ENCODE results near the gene WFIKKN2. TPM values are rescaled to one million over a fixed set of nuclear protein-coding genes. Genes with fewer than 3 reads are reported as not detected.

Gene WFIKKN2
- total RNA-seq, 1 experiment from 2014 or later = not detected

DNA sequence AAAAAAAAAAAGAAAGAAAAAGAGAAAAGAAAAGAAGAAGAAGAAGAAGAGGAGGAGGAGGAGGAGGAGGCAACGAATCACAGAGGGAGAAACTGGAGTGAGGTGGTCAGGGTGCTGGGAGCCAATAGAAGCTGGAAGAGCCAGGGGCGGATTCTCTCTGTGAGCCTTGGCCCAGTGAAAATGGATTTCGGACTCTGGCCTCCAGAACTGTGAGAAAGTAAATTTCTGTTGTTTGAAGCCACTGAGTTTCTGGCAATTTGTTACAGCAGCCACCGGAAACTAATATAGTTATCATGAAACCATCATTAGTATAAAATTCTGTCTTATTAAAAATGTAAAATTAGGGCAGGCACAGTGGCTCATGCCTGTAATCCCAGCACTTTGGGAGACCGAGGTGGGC is 27.7 kb upstream of the WFIKKN2 start:
- TF ChIP-seq EZH2 (IDR thresholded peaks at IDR 0.05; ENCODE audit: low read length, unreplicated experiment) (no peak), EZH2phosphoT487 (IDR thresholded peaks at IDR 0.05; ENCODE audit: borderline replicate concordance, low read length) (no peak)
- TF ChIP-seq, protein P1, sequence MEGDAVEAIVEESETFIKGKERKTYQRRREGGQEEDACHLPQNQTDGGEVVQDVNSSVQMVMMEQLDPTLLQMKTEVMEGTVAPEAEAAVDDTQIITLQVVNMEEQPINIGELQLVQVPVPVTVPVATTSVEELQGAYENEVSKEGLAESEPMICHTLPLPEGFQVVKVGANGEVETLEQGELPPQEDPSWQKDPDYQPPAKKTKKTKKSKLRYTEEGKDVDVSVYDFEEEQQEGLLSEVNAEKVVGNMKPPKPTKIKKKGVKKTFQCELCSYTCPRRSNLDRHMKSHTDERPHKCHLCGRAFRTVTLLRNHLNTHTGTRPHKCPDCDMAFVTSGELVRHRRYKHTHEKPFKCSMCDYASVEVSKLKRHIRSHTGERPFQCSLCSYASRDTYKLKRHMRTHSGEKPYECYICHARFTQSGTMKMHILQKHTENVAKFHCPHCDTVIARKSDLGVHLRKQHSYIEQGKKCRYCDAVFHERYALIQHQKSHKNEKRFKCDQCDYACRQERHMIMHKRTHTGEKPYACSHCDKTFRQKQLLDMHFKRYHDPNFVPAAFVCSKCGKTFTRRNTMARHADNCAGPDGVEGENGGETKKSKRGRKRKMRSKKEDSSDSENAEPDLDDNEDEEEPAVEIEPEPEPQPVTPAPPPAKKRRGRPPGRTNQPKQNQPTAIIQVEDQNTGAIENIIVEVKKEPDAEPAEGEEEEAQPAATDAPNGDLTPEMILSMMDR (conservative IDR thresholded peaks at IDR 0.05; ENCODE audit: low read depth, low read length) = no peak
- H3F3A ChIP-seq (ENCODE audit: low read length, unreplicated experiment) = no peaks in the 10 kb centered on the region
- H4K20me1 ChIP-seq (ENCODE audit: low read length) = no peaks in the 10 kb centered on the region
- no peaks in the 10 kb centered on the region for H3K4me1 ChIP-seq (ENCODE audit: insufficient read depth, low read length)
- POLR2A ChIA-PET (ENCODE audit: unreplicated experiment) = no interaction called here
- H3K27ac ChIP-seq (ENCODE audit: low read length) = no peak overlapping the region
- no peak overlapping the region for H3K9ac ChIP-seq (ENCODE audit: low read length)
- H3K9me3 ChIP-seq (ENCODE audit: low read length) = no peaks in the 10 kb centered on the region
- no peak overlapping the region for H3K4me2 ChIP-seq (ENCODE audit: low read length)
- H2AFZ ChIP-seq (ENCODE audit: low read length) = no peak overlapping the region
- DNase-seq (no peak), ATAC-seq (no peak)
- no peaks in the 10 kb centered on the region for H3K9me2 ChIP-seq (replicated peaks; ENCODE audit: low read length)
- CTCF ChIA-PET = no interaction called here
- BruUV-seq (replicated peaks) = no TSS peak
- H3K36me3 ChIP-seq (ENCODE audit: low read depth, low read length) = no peaks in the 10 kb centered on the region
- no peaks in the 10 kb centered on the region for H3K79me2 ChIP-seq (ENCODE audit: low read length)
- no peaks in the 10 kb centered on the region for H3K27me3 ChIP-seq (ENCODE audit: low read length)
- intact Hi-C loops (cut with micrococcal nuclease) = no loop called here
- no peak overlapping the region for H3K4me3 ChIP-seq (ENCODE audit: low read length)

DNA sequence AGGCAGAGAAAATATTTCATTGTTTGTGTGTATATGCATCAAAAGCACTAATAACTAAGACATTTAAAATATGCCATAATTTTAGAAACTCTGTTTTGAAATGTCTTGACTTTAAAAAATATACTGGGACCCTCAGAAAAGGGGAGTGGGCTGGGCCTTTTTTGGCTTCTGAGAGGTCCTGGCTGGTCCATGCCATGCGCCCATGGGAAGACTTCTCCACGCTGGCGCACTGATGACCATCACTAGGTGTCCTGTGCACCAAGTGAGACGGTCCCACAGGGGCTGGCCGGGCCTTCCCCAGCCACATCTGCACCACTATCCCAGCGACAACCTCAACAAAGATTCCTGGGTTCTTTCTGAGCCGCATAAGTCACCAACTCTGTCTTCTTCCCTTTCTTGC is 27.0 kb upstream of the WFIKKN2 start:
- Histone ChIP-seq H3K4me1 (ENCODE audit: insufficient read depth, low read length) (no peaks in the 10 kb centered on the region), H3F3A (ENCODE audit: low read length, unreplicated experiment) (no peaks in the 10 kb centered on the region), H3K27ac (ENCODE audit: low read length) (no peak overlapping the region), H3K9ac (ENCODE audit: low read length) (no peak overlapping the region), H3K9me3 (ENCODE audit: low read length) (no peaks in the 10 kb centered on the region), H3K36me3 (ENCODE audit: low read depth, low read length) (no peaks in the 10 kb centered on the region), H4K20me1 (ENCODE audit: low read length) (no peaks in the 10 kb centered on the region), H3K4me2 (ENCODE audit: low read length) (no peak overlapping the region), H2AFZ (ENCODE audit: low read length) (no peak overlapping the region), H3K4me3 (ENCODE audit: low read length) (no peak overlapping the region), H3K27me3 (ENCODE audit: low read length) (no peaks in the 10 kb centered on the region), H3K79me2 (ENCODE audit: low read length) (no peaks in the 10 kb centered on the region), H3K9me2 (replicated peaks; ENCODE audit: low read length) (no peaks in the 10 kb centered on the region)
- ChIA-PET CTCF (no interaction called here), POLR2A (ENCODE audit: unreplicated experiment) (no interaction called here)
- TF ChIP-seq, protein P1 (conservative IDR thresholded peaks at IDR 0.05; ENCODE audit: low read depth, low read length) = no peak
- TF ChIP-seq EZH2phosphoT487 (IDR thresholded peaks at IDR 0.05; ENCODE audit: borderline replicate concordance, low read length) = no peak
- no peak for TF ChIP-seq EZH2 (IDR thresholded peaks at IDR 0.05; ENCODE audit: low read length, unreplicated experiment)
- BruUV-seq (replicated peaks) = no TSS peak
- intact Hi-C loops (cut with micrococcal nuclease) = no loop called here
- DNase-seq (no peak), ATAC-seq (no peak)

DNA sequence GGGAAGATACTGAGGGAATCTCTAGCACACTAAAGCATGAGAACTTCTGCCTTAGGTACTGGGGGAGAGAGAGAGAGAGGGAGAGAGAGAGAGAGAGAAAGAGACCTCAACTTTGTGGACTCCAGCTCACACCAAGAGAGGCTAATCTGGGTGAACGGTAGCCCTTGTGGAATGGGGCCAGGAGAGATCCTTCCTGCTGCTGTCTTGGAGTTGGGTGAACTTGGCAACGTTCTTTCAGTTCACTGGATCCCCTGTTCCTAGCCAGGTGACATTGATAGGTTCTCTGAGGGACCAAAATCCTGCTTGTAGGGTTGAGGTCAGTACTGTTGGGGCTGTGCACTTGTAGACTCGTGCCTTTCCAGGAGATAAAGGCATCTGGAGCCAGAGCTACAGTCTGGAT is 26.5 kb upstream of the WFIKKN2 start:
- no peaks in the 10 kb centered on the region for H3K9me2 ChIP-seq (replicated peaks; ENCODE audit: low read length)
- ChIA-PET CTCF (no interaction called here), POLR2A (ENCODE audit: unreplicated experiment) (no interaction called here)
- no peak overlapping the region for H3K4me3 ChIP-seq (ENCODE audit: low read length)
- H3K27ac ChIP-seq (ENCODE audit: low read length) = no peak overlapping the region
- no peak for DNase-seq
- intact Hi-C loops (cut with micrococcal nuclease) = no loop called here
- 0 out of 2 replicates have a peak overlapping the region, but pooled peaks have one; percentile 15 for H2AFZ ChIP-seq (ENCODE audit: low read length)
- no peaks in the 10 kb centered on the region for H3K4me1 ChIP-seq (ENCODE audit: insufficient read depth, low read length)
- H3F3A ChIP-seq (ENCODE audit: low read length, unreplicated experiment) = no peaks in the 10 kb centered on the region
- no TSS peak for BruUV-seq (replicated peaks)
- H3K4me2 ChIP-seq (ENCODE audit: low read length) = no peak overlapping the region
- no peaks in the 10 kb centered on the region for H4K20me1 ChIP-seq (ENCODE audit: low read length)
- H3K79me2 ChIP-seq (ENCODE audit: low read length) = no peaks in the 10 kb centered on the region
- TF ChIP-seq EZH2 (IDR thresholded peaks at IDR 0.05; ENCODE audit: low read length, unreplicated experiment) (no peak), EZH2phosphoT487 (IDR thresholded peaks at IDR 0.05; ENCODE audit: borderline replicate concordance, low read length) (no peak)
- TF ChIP-seq, protein P1 (conservative IDR thresholded peaks at IDR 0.05; ENCODE audit: low read depth, low read length) = no peak
- no peak for ATAC-seq
- no peaks in the 10 kb centered on the region for H3K27me3 ChIP-seq (ENCODE audit: low read length)
- no peaks in the 10 kb centered on the region for H3K9me3 ChIP-seq (ENCODE audit: low read length)
- H3K9ac ChIP-seq (ENCODE audit: low read length) = no peak overlapping the region
- no peaks in the 10 kb centered on the region for H3K36me3 ChIP-seq (ENCODE audit: low read depth, low read length)

Measured in PC-3 (cell line).